ENCODE data around the gene MACROH2A2. TPM values are rescaled to one million over a fixed set of nuclear protein-coding genes. Genes with fewer than 3 reads are reported as not detected.

The MACROH2A2 gene
- total RNA-seq, 3 donors from 2014 or later (not counting 1 experiment from before 2014, with no cell fraction given), result 0.78 to 1.4 (median 1.1) TPM

GRCh38 chr10:70101668-70102067 lies 49.0 kb downstream of the MACROH2A2 start:
- DNase-seq (no peak), ATAC-seq (no peak)
- no peaks in the 10 kb centered on the region for H3K9me3 ChIP-seq (ENCODE audit: control insufficient read depth, insufficient read depth, low read length)
- no peaks in the 10 kb centered on the region for H3K36me3 ChIP-seq (ENCODE audit: control insufficient read depth, insufficient read depth, low read length)
- no peak overlapping the region for H3K27ac ChIP-seq (ENCODE audit: low read length)
- Mint-ChIP-seq H3K27me3 (ENCODE audit: low read depth in 2 of 2) (no peaks in the 10 kb centered on the region), H3K27ac (no peak overlapping the region), H3K9me3 (no peaks in the 10 kb centered on the region), H3K4me3 (no peak overlapping the region), H3K36me3 (no peaks in the 10 kb centered on the region), H3K4me1 (peaks cover 0 to under 1% of the 10 kb centered on the region in 2 donors)
- WGBS (ENCODE audit: insufficient coverage), result 81% methylated on average over 3 of the region's 3 CpGs
- no peak for TF ChIP-seq CTCF (IDR thresholded peaks at IDR 0.05)
- H3K4me3 ChIP-seq (ENCODE audit: low read length), result no peak overlapping the region
- no peaks in the 10 kb centered on the region for H3K27me3 ChIP-seq (ENCODE audit: control insufficient read depth, insufficient read depth, low read length)
- H3K4me1 ChIP-seq (ENCODE audit: control insufficient read depth, insufficient read depth, low read length), result peaks cover 1% of the 10 kb centered on the region
- intact Hi-C loops (cut with micrococcal nuclease), result no loop called here

- Mint-ChIP-seq H3K27me3 (ENCODE audit: low read depth in 2 of 2) (no peaks in the 10 kb centered on the region), H3K9me3 (no peaks in the 10 kb centered on the region), H3K4me1 (peaks cover 5 to 6% of the 10 kb centered on the region in 2 donors), H3K27ac (no peak overlapping the region), H3K4me3 (no peak overlapping the region), H3K36me3 (no peaks in the 10 kb centered on the region)
- DNase-seq (peak in 1 of 2 donors; percentile 37), ATAC-seq (peak in 2 of 3 donors; percentile 17 to 24)
- Histone ChIP-seq H3K4me1 (ENCODE audit: control insufficient read depth, insufficient read depth, low read length) (no peaks in the 10 kb centered on the region), H3K27ac (ENCODE audit: low read length) (no peak overlapping the region), H3K27me3 (ENCODE audit: control insufficient read depth, insufficient read depth, low read length) (no peaks in the 10 kb centered on the region), H3K4me3 (ENCODE audit: low read length) (no peak overlapping the region), H3K9me3 (ENCODE audit: control insufficient read depth, insufficient read depth, low read length) (no peaks in the 10 kb centered on the region), H3K36me3 (ENCODE audit: control insufficient read depth, insufficient read depth, low read length) (peaks cover 2% of the 10 kb centered on the region)
- WGBS (ENCODE audit: insufficient coverage), result 86% methylated on average over 22 of the region's 22 CpGs
- intact Hi-C loops (cut with micrococcal nuclease), result no loop called here
- no peak for TF ChIP-seq CTCF (IDR thresholded peaks at IDR 0.05)
Observed at GRCh38 chr10:70106958-70107791, 54.5 kb downstream of the MACROH2A2 start.

- DNase-seq (no peak), ATAC-seq (no peak)
- H3K27ac Mint-ChIP-seq, result no peak overlapping the region
- H3K9me3 Mint-ChIP-seq, result no peaks in the 10 kb centered on the region
- no peaks in the 10 kb centered on the region for H3K27me3 ChIP-seq (ENCODE audit: control insufficient read depth, insufficient read depth, low read length)
- no peak overlapping the region for H3K4me3 Mint-ChIP-seq
- no peaks in the 10 kb centered on the region for H3K36me3 Mint-ChIP-seq
- H3K27ac ChIP-seq (ENCODE audit: low read length), result no peak overlapping the region
- TF ChIP-seq CTCF (IDR thresholded peaks at IDR 0.05), result no peak
- H3K27me3 Mint-ChIP-seq (ENCODE audit: low read depth in 2 of 2), result no peaks in the 10 kb centered on the region
- H3K36me3 ChIP-seq (ENCODE audit: control insufficient read depth, insufficient read depth, low read length), result peaks cover 6% of the 10 kb centered on the region
- peaks cover 5 to 6% of the 10 kb centered on the region in 2 donors for H3K4me1 Mint-ChIP-seq
- H3K4me1 ChIP-seq (ENCODE audit: control insufficient read depth, insufficient read depth, low read length), result no peaks in the 10 kb centered on the region
- H3K9me3 ChIP-seq (ENCODE audit: control insufficient read depth, insufficient read depth, low read length), result no peaks in the 10 kb centered on the region
- 96% methylated on average over 18 of the region's 18 CpGs for WGBS (ENCODE audit: insufficient coverage)
- no peak overlapping the region for H3K4me3 ChIP-seq (ENCODE audit: low read length)
- intact Hi-C loops (cut with micrococcal nuclease), result no loop called here
Observed at GRCh38 chr10:70109064-70109729, 56.6 kb downstream of the MACROH2A2 start.
